ENCODE results near the gene MAOB. TPM values are rescaled to one million over a fixed set of nuclear protein-coding genes. Genes with fewer than 3 reads are reported as not detected.

MAOB gene
- polyA plus RNA-seq, 1 experiment, result 0.52 TPM

- no peak for DNase-seq (ENCODE audit: low read depth, low spot score)
- Histone ChIP-seq H3K27ac (ENCODE audit: low read depth, low read length) (no peak overlapping the region), H3K4me3 (ENCODE audit: low read depth, low read length) (no peak overlapping the region), H3K9me3 (ENCODE audit: control insufficient read depth, insufficient read depth, low read length) (no peaks in the 10 kb centered on the region), H3K27me3 (ENCODE audit: control insufficient read depth, insufficient read depth, low read length) (no peaks in the 10 kb centered on the region)
- ChIA-PET POLR2A (no interaction called here), CTCF (interaction anchor here (0.6 kb wide), 1 partner anchor 1446 kb away, joined by 6 read pairs; no protein-coding TSS in a partner anchor)
- TF ChIP-seq CTCF (IDR thresholded peaks at IDR 0.05; ENCODE audit: low read depth, low read length), result no peak
Observed at GRCh38 chrX:43741843-43742573, 140.2 kb downstream of the MAOB start.

- Histone ChIP-seq H3K27me3 (ENCODE audit: control insufficient read depth, insufficient read depth, low read length) (no peaks in the 10 kb centered on the region), H3K4me3 (ENCODE audit: low read depth, low read length) (no peak overlapping the region), H3K27ac (ENCODE audit: low read depth, low read length) (no peak overlapping the region), H3K9me3 (ENCODE audit: control insufficient read depth, insufficient read depth, low read length) (no peaks in the 10 kb centered on the region)
- POLR2A ChIA-PET, result no interaction called here
- TF ChIP-seq CTCF (IDR thresholded peaks at IDR 0.05; ENCODE audit: low read depth, low read length), result no peak
- no peak for DNase-seq (ENCODE audit: low read depth, low spot score)
- CTCF ChIA-PET, result no interaction called here
Observed at GRCh38 chrX:43735957-43736356, 146.3 kb downstream of the MAOB start.

- no peak overlapping the region for H3K4me3 ChIP-seq (ENCODE audit: low read depth, low read length)
Observed at GRCh38 chrX:43735534-43735933, 146.7 kb downstream of the MAOB start.

GRCh38 chrX:43734444-43734843 lies 147.8 kb downstream of the MAOB start:
- no peak for TF ChIP-seq CTCF (IDR thresholded peaks at IDR 0.05; ENCODE audit: low read depth, low read length)
- ChIA-PET CTCF (no interaction called here), POLR2A (no interaction called here)
- DNase-seq (ENCODE audit: low read depth, low spot score), result no peak
- no peak overlapping the region for H3K27ac ChIP-seq (ENCODE audit: low read depth, low read length)
- no peak overlapping the region for H3K4me3 ChIP-seq (ENCODE audit: low read depth, low read length)
- no peaks in the 10 kb centered on the region for H3K9me3 ChIP-seq (ENCODE audit: control insufficient read depth, insufficient read depth, low read length)
- H3K27me3 ChIP-seq (ENCODE audit: control insufficient read depth, insufficient read depth, low read length), result no peaks in the 10 kb centered on the region

More at GRCh38 chrX:43735534-43735933, 146.7 kb downstream of the MAOB start:
- TF ChIP-seq CTCF (IDR thresholded peaks at IDR 0.05; ENCODE audit: low read depth, low read length), result no peak
- no peak for DNase-seq (ENCODE audit: low read depth, low spot score)
- Histone ChIP-seq H3K27ac (ENCODE audit: low read depth, low read length) (no peak overlapping the region), H3K9me3 (ENCODE audit: control insufficient read depth, insufficient read depth, low read length) (no peaks in the 10 kb centered on the region), H3K27me3 (ENCODE audit: control insufficient read depth, insufficient read depth, low read length) (no peaks in the 10 kb centered on the region)
- POLR2A ChIA-PET, result no interaction called here
- CTCF ChIA-PET, result no interaction called here

- CTCF ChIA-PET, result no interaction called here
- no peaks in the 10 kb centered on the region for H3K27me3 ChIP-seq (ENCODE audit: control insufficient read depth, insufficient read depth, low read length)
- DNase-seq (ENCODE audit: low read depth, low spot score), result no peak
- H3K4me3 ChIP-seq (ENCODE audit: low read depth, low read length), result no peak overlapping the region
- H3K27ac ChIP-seq (ENCODE audit: low read depth, low read length), result no peak overlapping the region
- POLR2A ChIA-PET, result no interaction called here
- TF ChIP-seq CTCF (IDR thresholded peaks at IDR 0.05; ENCODE audit: low read depth, low read length), result no peak
- no peaks in the 10 kb centered on the region for H3K9me3 ChIP-seq (ENCODE audit: control insufficient read depth, insufficient read depth, low read length)
Observed at GRCh38 chrX:43733699-43734098, 148.6 kb downstream of the MAOB start.
